HG02981 (cell line): Measurements from ENCODE around the gene OR1F1.

Experiments
- ATAC-seq: cut with Tn5 transposase; IDR thresholded peaks from one replicate; pipeline ENCODE4 v1.9.1; 2021; ENCODE audit warnings: mild to moderate bottlenecking, moderate library complexity; ENCODE audit not compliant: unreplicated experiment

Gene OR1F1

GRCh38 chr16:3246002-3246401 is 58.0 kb downstream of the OR1F1 start:
- ATAC-seq = no peak

GRCh38 chr16:3246876-3247275 is 58.9 kb downstream of the OR1F1 start:
- no peak for ATAC-seq

DNA sequence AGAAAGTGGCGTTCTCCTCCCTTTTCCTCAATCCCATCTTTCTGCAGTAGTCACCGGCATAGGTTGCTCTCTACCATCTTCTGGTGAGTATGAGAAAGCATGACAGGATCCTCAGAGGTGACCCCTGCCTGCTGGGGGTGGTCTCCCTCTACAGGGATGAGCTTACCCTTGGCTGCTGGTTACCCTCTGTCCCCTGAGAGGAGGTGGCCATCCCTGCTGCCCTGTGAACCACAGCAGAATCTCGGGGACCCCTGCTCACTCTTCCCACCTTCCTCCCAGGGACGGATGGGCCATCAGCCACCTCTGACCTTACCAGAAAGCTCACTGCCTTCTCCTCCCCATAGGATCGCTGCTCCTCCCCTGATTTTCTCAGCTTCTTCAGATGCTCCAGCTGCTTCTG is 60.6 kb downstream of the OR1F1 start:
- no peak for ATAC-seq

GRCh38 chr16:3249020-3249419 is 61.0 kb downstream of the OR1F1 start:
- no peak for ATAC-seq

- ATAC-seq = no peak
Measured at GRCh38 chr16:3249451-3249850, 61.4 kb downstream of the OR1F1 start.

GRCh38 chr16:3252967-3253366 is 65.0 kb downstream of the OR1F1 start:
- ATAC-seq = no peak

DNA sequence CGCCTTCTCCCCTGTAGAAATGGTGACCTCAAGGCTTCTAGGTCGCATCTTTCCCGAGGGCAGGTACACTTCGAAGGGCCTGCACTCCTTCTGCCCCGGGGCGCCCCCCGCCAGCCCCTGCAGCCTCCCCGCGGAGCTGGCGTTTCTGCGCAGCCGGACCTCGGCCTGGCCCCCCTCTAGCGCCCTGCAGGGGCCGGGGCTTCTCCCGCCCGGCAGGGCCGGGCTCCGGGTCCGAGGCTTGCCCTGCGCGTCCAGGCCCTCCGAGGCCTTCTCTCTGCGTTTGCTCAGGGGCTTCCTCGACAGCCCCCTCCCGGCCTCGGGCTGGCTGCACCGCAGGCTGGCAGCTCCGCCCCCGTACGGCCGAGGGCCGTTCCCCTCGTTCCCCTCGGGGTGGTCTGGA is 66.3 kb downstream of the OR1F1 start:
- ATAC-seq = no peak
